HEK293T (cell line): ENCODE measurements around the gene ABI1.

ENCODE experiments used
- ARNT ChIP-seq: fragments of 450-650 bp; IDR thresholded peaks from 2 replicates; pipeline ENCODE4 v1.6.1; 2017; ENCODE audit warnings: mild to moderate bottlenecking
- BHLHE40 ChIP-seq: fragments of 450-650 bp; IDR thresholded peaks from 2 replicates; pipeline ENCODE4 v1.6.1; 2016; ENCODE audit warnings: mild to moderate bottlenecking, moderate library complexity, borderline replicate concordance
- CTBP1 ChIP-seq: fragments of 450-650 bp; IDR thresholded peaks from 2 replicates; pipeline ENCODE4 v1.6.1; 2016; ENCODE audit warnings: borderline replicate concordance
- FOXA1 ChIP-seq: fragments of 450-650 bp; IDR thresholded peaks from 2 replicates; pipeline ENCODE4 v1.6.1; 2016; ENCODE audit warnings: mild to moderate bottlenecking
- FOXK2 ChIP-seq: fragments of 450-650 bp; IDR thresholded peaks from 2 replicates; pipeline ENCODE4 v1.6.1; 2016; ENCODE audit warnings: mild to moderate bottlenecking
- FOXM1 ChIP-seq: fragments of 450-650 bp; IDR thresholded peaks from 2 replicates; pipeline ENCODE4 v1.6.1; 2017; ENCODE audit warnings: mild to moderate bottlenecking, borderline replicate concordance
- L3MBTL2 ChIP-seq: fragments of 450-650 bp; conservative IDR thresholded peaks from 2 replicates; pipeline ENCODE4 v1.6.1; 2016; ENCODE audit warnings: mild to moderate bottlenecking
- LEF1 ChIP-seq: fragments of 450-650 bp; IDR thresholded peaks from 2 replicates; pipeline ENCODE4 v1.6.1; 2017; ENCODE audit warnings: mild to moderate bottlenecking, borderline replicate concordance
- NFRKB ChIP-seq: fragments of 450-650 bp; IDR thresholded peaks from 2 replicates; pipeline ENCODE4 v1.6.1; 2016; ENCODE audit warnings: mild to moderate bottlenecking, moderate library complexity
- SP1 ChIP-seq: fragments of 450-650 bp; IDR thresholded peaks from 2 replicates; pipeline ENCODE4 v1.6.1; 2017
- SUZ12 ChIP-seq: fragments of 450-650 bp; IDR thresholded peaks from 2 replicates; pipeline ENCODE4 v1.6.1; 2016; ENCODE audit warnings: mild to moderate bottlenecking
- TARDBP ChIP-seq: fragments of 450-650 bp; IDR thresholded peaks from 2 replicates; pipeline ENCODE4 v1.6.1; 2016
- ZNF384 ChIP-seq: fragments of 450-650 bp; IDR thresholded peaks from 2 replicates; pipeline ENCODE4 v1.6.1; 2016
- TF ChIP-seq, protein P1 (sequence below): fragments of 450-650 bp; IDR thresholded peaks from 2 replicates; pipeline ENCODE4 v1.6.1; 2016

DNA sequence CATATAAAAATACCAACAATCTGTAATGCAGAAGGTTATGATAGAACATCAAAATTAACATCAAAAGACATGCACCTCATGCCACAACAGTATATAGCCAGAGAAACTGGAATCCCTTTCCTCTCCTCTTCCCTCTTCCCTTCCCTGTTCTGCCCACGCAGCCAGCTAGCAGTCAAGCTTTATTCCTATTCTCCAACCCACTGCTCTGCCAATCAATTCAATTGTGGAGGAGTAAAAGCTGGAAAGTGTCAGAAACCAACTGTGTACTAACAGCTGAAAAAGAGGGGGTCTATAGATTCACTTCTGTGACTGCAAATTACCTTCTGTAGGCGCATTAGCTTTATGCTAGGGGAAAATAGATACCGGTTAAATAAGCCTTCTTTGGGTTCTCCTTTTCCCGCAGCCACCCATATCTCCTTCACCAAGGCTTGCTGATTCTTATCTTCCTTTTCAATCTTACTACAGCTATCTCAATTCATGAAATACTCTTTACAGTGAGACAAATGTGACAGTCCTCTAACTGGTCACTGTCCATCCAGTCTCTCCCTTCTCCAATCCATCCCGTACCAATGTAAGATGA, 16.3 kb downstream of the ABI1 start:
- TF ChIP-seq SP1 (no peak), NFRKB (no peak), FOXM1 (no peak), CTBP1 (no peak), FOXK2 (no peak), ARNT (no peak), BHLHE40 (no peak), FOXA1 (no peak), ZNF384 (no peak), SUZ12 (no peak), TARDBP (no peak), LEF1 (no peak), L3MBTL2 (no peak)
- TF ChIP-seq, protein P1, sequence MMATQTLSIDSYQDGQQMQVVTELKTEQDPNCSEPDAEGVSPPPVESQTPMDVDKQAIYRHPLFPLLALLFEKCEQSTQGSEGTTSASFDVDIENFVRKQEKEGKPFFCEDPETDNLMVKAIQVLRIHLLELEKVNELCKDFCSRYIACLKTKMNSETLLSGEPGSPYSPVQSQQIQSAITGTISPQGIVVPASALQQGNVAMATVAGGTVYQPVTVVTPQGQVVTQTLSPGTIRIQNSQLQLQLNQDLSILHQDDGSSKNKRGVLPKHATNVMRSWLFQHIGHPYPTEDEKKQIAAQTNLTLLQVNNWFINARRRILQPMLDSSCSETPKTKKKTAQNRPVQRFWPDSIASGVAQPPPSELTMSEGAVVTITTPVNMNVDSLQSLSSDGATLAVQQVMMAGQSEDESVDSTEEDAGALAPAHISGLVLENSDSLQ = no peak
